ENCODE data around the gene GKN1.

GKN1 gene

DNA sequence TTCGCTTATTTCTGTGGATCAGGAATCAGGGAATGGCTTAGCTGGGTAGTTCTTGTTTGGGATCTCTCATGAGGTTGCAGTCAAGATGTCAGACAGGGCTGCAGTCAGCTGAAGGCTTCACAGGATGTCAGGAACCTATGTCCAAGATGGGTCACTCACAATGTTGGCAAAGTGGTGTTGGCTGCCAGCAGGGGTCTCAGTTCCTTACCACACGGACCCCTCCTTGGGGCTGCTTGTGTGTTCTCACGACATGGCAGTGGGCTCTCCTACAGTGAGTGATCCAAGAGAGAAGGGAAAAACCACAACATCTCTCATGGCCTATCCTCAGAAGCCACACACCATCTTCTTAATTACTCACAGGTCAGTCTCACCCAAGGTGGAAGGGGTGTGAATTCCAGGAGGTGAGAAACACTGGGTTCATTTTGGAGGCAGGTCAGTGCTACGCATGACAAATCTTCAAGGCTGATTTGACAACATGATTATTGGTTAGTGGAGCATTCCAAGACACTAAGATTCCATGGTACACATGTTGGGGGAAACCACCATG lies 37.2 kb downstream of the GKN1 start:
- DNase-seq = no peak

GRCh38 chr2:69012310-69013141 lies 38.1 kb downstream of the GKN1 start:
- DNase-seq = peak; percentile 40

- DNase-seq = no peak
These were observed 38.9 kb downstream of the GKN1 start, which contains the start of gene ANTXR1 for GRCh38 chr2:69013142-69013839. Gene ANTXR1, plus strand, starts transcription at chr2:69013179. Its CDS starts 321 bp downstream, at chr2:69013500.

GRCh38 chr2:69013840-69014821 lies 39.7 kb downstream of the GKN1 start:
- peak; percentile 40 for DNase-seq

GRCh38 chr2:69017080-69017479 lies 42.6 kb downstream of the GKN1 start:
- no peak for DNase-seq

DNA sequence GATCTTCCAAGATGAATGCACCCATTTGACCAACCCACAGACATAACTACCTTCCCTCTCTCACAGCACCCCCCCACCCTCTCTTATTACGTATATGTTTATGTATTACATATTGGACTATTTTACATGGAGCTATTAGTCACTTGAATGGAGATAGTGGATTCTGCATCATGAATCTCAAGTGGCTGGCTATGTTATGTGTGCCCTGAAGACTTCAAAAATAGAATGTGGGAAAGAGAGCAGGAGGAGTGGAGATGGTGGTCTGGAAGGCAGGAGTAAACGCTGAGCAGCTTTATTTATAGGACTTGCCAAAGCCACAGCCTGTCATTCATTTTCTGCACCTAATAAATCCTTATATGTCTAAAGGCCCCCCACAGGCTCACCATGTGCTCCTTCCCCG lies 43.4 kb downstream of the GKN1 start:
- no peak for DNase-seq

DNA sequence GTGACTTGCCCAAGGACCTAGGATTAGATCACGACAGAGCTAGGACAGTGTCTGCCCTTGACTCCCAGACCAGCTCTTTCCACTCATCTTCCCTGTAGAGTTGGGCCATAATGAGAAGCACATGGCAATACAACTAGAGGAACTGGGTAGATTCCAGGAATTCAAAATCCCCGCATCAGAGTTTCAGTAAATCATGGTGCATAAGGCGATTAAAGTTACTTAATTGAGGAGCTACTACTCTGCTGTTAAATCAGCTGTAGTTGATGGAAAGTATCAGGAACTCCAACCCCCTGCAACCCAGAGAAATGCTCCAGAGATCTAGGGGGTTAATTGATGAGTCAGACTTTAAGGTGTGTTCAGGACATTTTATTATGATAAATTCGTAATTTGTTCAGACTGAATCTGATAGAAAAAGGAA lies 44.3 kb downstream of the GKN1 start:
- DNase-seq = no peak

- no peak for DNase-seq
These were observed 46.3 kb downstream of the GKN1 start for GRCh38 chr2:69020496-69021426.

DNA sequence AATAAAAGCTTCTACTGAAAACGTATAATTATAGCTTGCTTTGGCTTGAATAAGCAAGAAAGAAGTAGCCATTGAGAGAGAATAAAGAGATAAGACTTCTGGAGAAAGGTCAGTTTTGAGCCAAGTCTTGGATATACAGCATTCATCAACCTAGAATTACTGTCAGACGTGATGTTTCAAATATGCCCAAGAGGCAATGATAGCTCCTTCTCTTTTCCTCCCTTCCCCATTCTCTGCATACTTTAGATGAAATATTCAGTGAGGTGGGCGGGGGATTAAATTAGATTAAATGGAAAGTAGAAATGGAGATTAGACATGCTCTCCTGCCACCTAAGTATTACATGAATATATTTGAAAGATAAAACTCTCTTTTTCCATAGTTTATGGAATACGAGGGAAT lies 47.3 kb downstream of the GKN1 start:
- DNase-seq = no peak

DNA sequence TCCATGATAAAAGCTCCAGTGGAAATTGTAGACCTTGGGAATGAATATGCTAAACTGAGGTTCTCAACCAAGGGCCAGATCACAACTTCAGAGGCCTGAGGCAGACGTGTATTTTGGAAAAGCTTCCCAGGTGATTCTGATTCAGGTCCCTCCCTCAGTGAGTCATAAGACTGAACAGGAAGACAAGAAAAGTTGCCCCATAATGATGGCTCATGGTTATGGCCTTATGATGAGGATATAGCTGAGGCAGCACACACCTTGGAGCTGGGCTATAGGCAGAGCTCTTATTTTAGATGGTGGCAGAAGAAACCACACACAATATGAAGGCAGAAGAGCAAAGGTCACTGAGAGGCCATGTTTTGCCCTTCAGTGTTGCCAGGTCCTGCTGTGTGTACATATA lies 48.1 kb downstream of the GKN1 start:
- DNase-seq = no peak

- no peak for DNase-seq
These were observed 48.8 kb downstream of the GKN1 start for GRCh38 chr2:69023236-69023635.

GRCh38 chr2:69026026-69026425 lies 51.6 kb downstream of the GKN1 start:
- DNase-seq = peak; percentile 61

DNA sequence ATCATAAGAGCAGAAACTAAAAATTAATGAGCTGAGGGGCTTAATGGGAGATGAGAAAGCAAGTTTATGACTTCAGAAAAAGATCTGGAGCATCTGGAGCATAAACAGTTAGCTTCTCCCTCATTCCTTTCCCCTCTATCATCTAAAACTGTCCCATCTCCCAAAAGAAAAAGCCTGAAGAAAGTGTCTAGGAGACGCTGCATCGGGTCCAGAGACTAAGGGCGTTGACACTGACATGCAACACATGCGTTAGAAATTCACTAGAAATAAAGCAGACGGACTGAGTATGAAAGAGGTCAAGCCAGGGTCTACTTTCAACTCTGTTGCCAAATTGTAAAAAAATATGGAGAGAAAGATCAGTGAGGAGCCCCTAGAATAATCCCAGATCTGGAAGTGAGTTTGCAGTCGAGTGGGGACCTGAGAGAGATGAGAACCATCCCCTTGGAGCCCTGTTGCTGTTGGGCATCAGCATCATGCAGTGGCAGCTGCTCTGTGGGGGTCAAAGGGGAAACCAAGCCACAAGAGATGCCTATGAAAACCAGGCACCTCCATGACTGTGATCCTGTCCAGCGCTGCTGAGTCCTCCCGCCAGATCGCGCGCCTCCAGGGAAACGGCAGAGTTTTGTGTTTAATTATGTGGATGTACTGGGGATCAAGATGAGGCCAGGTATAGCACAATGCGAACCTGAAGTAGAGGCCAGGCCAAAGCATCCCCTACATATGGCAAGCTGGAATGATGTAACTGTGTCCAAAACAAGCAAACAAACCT lies 52.4 kb downstream of the GKN1 start:
- no peak for DNase-seq

Measured in activated CD4-positive, alpha-beta T cell treated with anti-CD3 and anti-CD28 coated beads, Interleukin-10, Interleukin-2, amounts not matched to agents 100 ng/mL and 50 ng/mL, durations not matched to agents 16 hours and 8 hours (primary cell).